CD4-positive, CD25-positive, alpha-beta regulatory T cell (primary cell): Measurements from ENCODE around the gene METTL24. TPM values are rescaled to one million over a fixed set of nuclear protein-coding genes. Genes with fewer than 3 reads are reported as not detected.

Experiments
- ATAC-seq, 2 donors: fragments of 150-1000 bp; cut with Tn5 transposase; one replicate each; pipeline ENCODE4 v1.10.0; 2021; ENCODE audit warnings: low read depth in 2 of 2, moderate number of reproducible peaks in 2 of 2, moderate library complexity in 1 of 2
- DNase-seq, 3 donors: peaks; one replicate each; pipeline versions ENCODE4 v3.0.0 to v3.0.0-alpha.2; 2012 to 2022; ENCODE audit warnings: mixed read lengths in 1 of 3
- H3K27ac ChIP-seq: one replicate; pipeline ENCODE4 v1.7.0; 2013; ENCODE audit warnings: mild to moderate bottlenecking, low read length; ENCODE audit not compliant: insufficient read depth, poor library complexity, severe bottlenecking
- H3K27me3 ChIP-seq: one replicate; pipeline ENCODE4 v1.7.0; 2013; ENCODE audit warnings: low read length; ENCODE audit not compliant: control insufficient read depth, insufficient read depth
- H3K36me3 ChIP-seq: one replicate; pipeline ENCODE4 v1.7.0; 2013; ENCODE audit warnings: mild to moderate bottlenecking, low read length, moderate library complexity; ENCODE audit not compliant: control insufficient read depth, insufficient read depth
- H3K4me1 ChIP-seq: 2 replicates; pipeline ENCODE4 v1.7.0; 2013; ENCODE audit warnings: mild to moderate bottlenecking, low read length; ENCODE audit not compliant: insufficient read depth, control insufficient read depth, poor library complexity, severe bottlenecking
- H3K4me3 ChIP-seq: one replicate; pipeline ENCODE4 v1.7.0; 2013; ENCODE audit warnings: low read depth, mild to moderate bottlenecking, low read length, moderate library complexity
- H3K9me3 ChIP-seq, 2 experiments: 1 replicate in 1 of 2; 2 replicates in 1 of 2; pipeline ENCODE4 v1.7.0; 2013; ENCODE audit warnings: low read length in 2 of 2, mild to moderate bottlenecking in 1 of 2, moderate library complexity in 1 of 2; ENCODE audit not compliant: control insufficient read depth in 2 of 2
- H3K27ac Mint-ChIP-seq, 3 donors: one replicate each; pipeline ENCODE4 v1.8.0; 2020 to 2022; ENCODE audit warnings: mild to moderate bottlenecking in 3 of 3, mixed read lengths in 3 of 3, moderate library complexity in 2 of 3
- H3K27me3 Mint-ChIP-seq: one replicate; pipeline ENCODE4 v1.8.0; 2022; ENCODE audit warnings: mild to moderate bottlenecking, mixed read lengths
- H3K36me3 Mint-ChIP-seq: one replicate; pipeline ENCODE4 v1.8.0; 2020; ENCODE audit warnings: mixed read lengths
- H3K4me1 Mint-ChIP-seq, 4 donors: one replicate each; pipeline ENCODE4 v1.8.0; 2020 to 2022; ENCODE audit warnings: mixed read lengths in 4 of 4, mild to moderate bottlenecking in 1 of 4
- H3K4me3 Mint-ChIP-seq, 4 donors: one replicate each; pipeline ENCODE4 v1.8.0; 2020 to 2022; ENCODE audit warnings: mild to moderate bottlenecking in 4 of 4, mixed read lengths in 4 of 4, moderate library complexity in 3 of 4
- H3K9me3 Mint-ChIP-seq, 7 donors: one replicate each; pipeline ENCODE4 v1.8.0; 2020 to 2022; ENCODE audit warnings: mixed read lengths in 7 of 7, mild to moderate bottlenecking in 3 of 7, moderate library complexity in 2 of 7
- polyA plus RNA-seq, 4 donors: library from polyadenylated mRNA; unstranded; fragments of 300-500 nt; fragmentation: Illumina TruSeq; gene quantifications; one replicate each; pipeline ENCODE4 v1.2.3, GENCODE V29; 2021
- total RNA-seq: library from RNA; stranded (reverse); gene quantifications from one replicate; pipeline ENCODE4 v1.2.3, GENCODE V29; 2022

The METTL24 gene
- total and polyA plus RNA-seq, 5 donors from 2014 or later: not detected

- no peaks in the 10 kb centered on the region for H3K36me3 Mint-ChIP-seq
- H3K27ac Mint-ChIP-seq: no peak overlapping the region
- Histone ChIP-seq H3K4me3 (no peak overlapping the region), H3K27ac (no peak overlapping the region), H3K9me3 (no peaks in the 10 kb centered on the region), H3K27me3 (no peaks in the 10 kb centered on the region), H3K4me1 (no peaks in the 10 kb centered on the region), H3K36me3 (no peaks in the 10 kb centered on the region)
- DNase-seq (no peak), ATAC-seq (no peak)
- peaks cover 0 to 6% (median 4%) of the 10 kb centered on the region in 4 donors for H3K4me1 Mint-ChIP-seq
- no peak overlapping the region for H3K4me3 Mint-ChIP-seq
- peaks cover 16% of the 10 kb centered on the region for H3K27me3 Mint-ChIP-seq
- no peaks in the 10 kb centered on the region for H3K9me3 Mint-ChIP-seq
Observed at GRCh38 chr6:110394409-110394808, 36.3 kb upstream of the METTL24 start.

GRCh38 chr6:110392727-110393126 is 34.6 kb upstream of the METTL24 start:
- DNase-seq (no peak), ATAC-seq (no peak)
- no peak overlapping the region for H3K27ac Mint-ChIP-seq
- peaks cover 13% of the 10 kb centered on the region for H3K27me3 Mint-ChIP-seq
- Histone ChIP-seq H3K4me1 (no peaks in the 10 kb centered on the region), H3K9me3 (no peaks in the 10 kb centered on the region), H3K36me3 (no peaks in the 10 kb centered on the region), H3K4me3 (no peak overlapping the region), H3K27ac (no peak overlapping the region), H3K27me3 (no peaks in the 10 kb centered on the region)
- H3K36me3 Mint-ChIP-seq: no peaks in the 10 kb centered on the region
- H3K9me3 Mint-ChIP-seq: no peaks in the 10 kb centered on the region
- H3K4me1 Mint-ChIP-seq: peaks cover 0 to 6% (median 4%) of the 10 kb centered on the region in 4 donors
- no peak overlapping the region for H3K4me3 Mint-ChIP-seq

GRCh38 chr6:110390404-110390803 is 32.3 kb upstream of the METTL24 start:
- no peak overlapping the region for H3K27ac ChIP-seq
- no peaks in the 10 kb centered on the region for H3K27me3 ChIP-seq
- H3K9me3 ChIP-seq: no peaks in the 10 kb centered on the region
- Mint-ChIP-seq H3K36me3 (no peaks in the 10 kb centered on the region), H3K9me3 (no peaks in the 10 kb centered on the region), H3K27me3 (peaks cover 21% of the 10 kb centered on the region), H3K4me3 (no peak overlapping the region), H3K27ac (no peak overlapping the region), H3K4me1 (peaks cover 0 to 8% (median 5%) of the 10 kb centered on the region in 4 donors)
- DNase-seq: no peak
- no peaks in the 10 kb centered on the region for H3K4me1 ChIP-seq
- ATAC-seq: no peak
- no peak overlapping the region for H3K4me3 ChIP-seq
- H3K36me3 ChIP-seq: no peaks in the 10 kb centered on the region

- Histone ChIP-seq H3K36me3 (no peaks in the 10 kb centered on the region), H3K9me3 (no peaks in the 10 kb centered on the region), H3K27me3 (no peaks in the 10 kb centered on the region), H3K4me1 (no peaks in the 10 kb centered on the region), H3K4me3 (no peak overlapping the region), H3K27ac (no peak overlapping the region)
- peaks cover 23% of the 10 kb centered on the region for H3K27me3 Mint-ChIP-seq
- ATAC-seq: no peak
- H3K4me1 Mint-ChIP-seq: peaks cover 0 to 8% (median 5%) of the 10 kb centered on the region in 4 donors
- no peaks in the 10 kb centered on the region for H3K9me3 Mint-ChIP-seq
- DNase-seq: no peak
- no peak overlapping the region for H3K27ac Mint-ChIP-seq
- no peak overlapping the region for H3K4me3 Mint-ChIP-seq
- no peaks in the 10 kb centered on the region for H3K36me3 Mint-ChIP-seq
Observed at GRCh38 chr6:110389689-110390382, 31.7 kb upstream of the METTL24 start.

GRCh38 chr6:110387986-110388385 is 29.8 kb upstream of the METTL24 start:
- no peaks in the 10 kb centered on the region for H3K9me3 Mint-ChIP-seq
- ATAC-seq: no peak
- Histone ChIP-seq H3K4me1 (no peaks in the 10 kb centered on the region), H3K4me3 (no peak overlapping the region), H3K36me3 (no peaks in the 10 kb centered on the region), H3K9me3 (no peaks in the 10 kb centered on the region), H3K27ac (no peak overlapping the region), H3K27me3 (no peaks in the 10 kb centered on the region)
- no peaks in the 10 kb centered on the region for H3K36me3 Mint-ChIP-seq
- H3K27me3 Mint-ChIP-seq: peaks cover 28% of the 10 kb centered on the region
- DNase-seq: no peak
- no peak overlapping the region for H3K4me3 Mint-ChIP-seq
- H3K27ac Mint-ChIP-seq: no peak overlapping the region
- peaks cover 0 to 8% (median 5%) of the 10 kb centered on the region in 4 donors for H3K4me1 Mint-ChIP-seq

- Histone ChIP-seq H3K4me1 (no peaks in the 10 kb centered on the region), H3K9me3 (no peaks in the 10 kb centered on the region), H3K27ac (no peak overlapping the region), H3K27me3 (no peaks in the 10 kb centered on the region), H3K4me3 (no peak overlapping the region), H3K36me3 (no peaks in the 10 kb centered on the region)
- H3K27me3 Mint-ChIP-seq: peaks cover 21% of the 10 kb centered on the region
- no peak overlapping the region for H3K4me3 Mint-ChIP-seq
- peaks cover 0 to 5% (median 1%) of the 10 kb centered on the region in 7 donors for H3K9me3 Mint-ChIP-seq
- H3K36me3 Mint-ChIP-seq: no peaks in the 10 kb centered on the region
- ATAC-seq (no peak), DNase-seq (no peak)
- H3K4me1 Mint-ChIP-seq: peaks cover 0 to 6% (median 3%) of the 10 kb centered on the region in 4 donors
- H3K27ac Mint-ChIP-seq: no peak overlapping the region
Observed at GRCh38 chr6:110385458-110385863, 27.3 kb upstream of the METTL24 start.

- Histone ChIP-seq H3K36me3 (no peaks in the 10 kb centered on the region), H3K27me3 (peaks cover 2% of the 10 kb centered on the region), H3K4me3 (no peak overlapping the region), H3K4me1 (no peaks in the 10 kb centered on the region), H3K27ac (no peak overlapping the region), H3K9me3 (no peaks in the 10 kb centered on the region)
- DNase-seq (no peak), ATAC-seq (no peak)
- Mint-ChIP-seq H3K27ac (no peak overlapping the region), H3K27me3 (peaks cover 15% of the 10 kb centered on the region), H3K4me3 (no peak overlapping the region), H3K36me3 (no peaks in the 10 kb centered on the region), H3K4me1 (no peaks in the 10 kb centered on the region), H3K9me3 (peaks cover 0 to 9% (median 2%) of the 10 kb centered on the region in 7 donors)
Observed at GRCh38 chr6:110378552-110378951, 20.4 kb upstream of the METTL24 start.

- Mint-ChIP-seq H3K4me3 (no peak overlapping the region), H3K4me1 (peaks cover 0 to 6% (median 3%) of the 10 kb centered on the region in 4 donors)
Observed at GRCh38 chr6:110369066-110369465, 10.9 kb upstream of the METTL24 start.

More at GRCh38 chr6:110369066-110369465, 10.9 kb upstream of the METTL24 start:
- H3K27ac ChIP-seq: no peak overlapping the region
- peaks cover 10% of the 10 kb centered on the region for H3K27me3 ChIP-seq
- H3K4me3 ChIP-seq: no peak overlapping the region
- Mint-ChIP-seq H3K36me3 (no peaks in the 10 kb centered on the region), H3K9me3 (peaks cover 0 to 4% (median 0%) of the 10 kb centered on the region in 7 donors), H3K27me3 (peaks cover 40% of the 10 kb centered on the region), H3K27ac (no peak overlapping the region)
- DNase-seq (no peak), ATAC-seq (no peak)
- H3K4me1 ChIP-seq: no peaks in the 10 kb centered on the region
- no peaks in the 10 kb centered on the region for H3K9me3 ChIP-seq
- no peaks in the 10 kb centered on the region for H3K36me3 ChIP-seq
